Ishikawa (cell line): ENCODE results near the gene CYP4F22.

Experiments
- CEBPB ChIP-seq: IDR thresholded peaks from 2 replicates; pipeline ENCODE4 v1.6.1; 2012
- CREB1 ChIP-seq: IDR thresholded peaks from 2 replicates; pipeline ENCODE4 v1.6.1; 2012; ENCODE audit warnings: low read depth
- EGR1 ChIP-seq: IDR thresholded peaks from 2 replicates; pipeline ENCODE4 v1.6.1; 2012
- EP300 ChIP-seq: IDR thresholded peaks from 2 replicates; pipeline ENCODE4 v1.6.1; 2012; ENCODE audit warnings: borderline replicate concordance
- FOXM1 ChIP-seq: IDR thresholded peaks from 2 replicates; pipeline ENCODE4 v1.6.1; 2012; ENCODE audit warnings: low read depth, borderline replicate concordance
- MAX ChIP-seq: IDR thresholded peaks from 2 replicates; pipeline ENCODE4 v1.6.1; 2012
- NFIC ChIP-seq: IDR thresholded peaks from 2 replicates; pipeline ENCODE4 v1.6.1; 2012
- RAD21 ChIP-seq: IDR thresholded peaks from 2 replicates; pipeline ENCODE4 v1.6.1; 2012; ENCODE audit warnings: low read depth
- REST ChIP-seq: IDR thresholded peaks from 2 replicates; pipeline ENCODE4 v1.6.1; 2012; ENCODE audit warnings: low read depth, mild to moderate bottlenecking
- TAF1 ChIP-seq: IDR thresholded peaks from 2 replicates; pipeline ENCODE4 v1.6.1; 2012; ENCODE audit warnings: low read depth, mild to moderate bottlenecking
- TCF12 ChIP-seq: IDR thresholded peaks from 2 replicates; pipeline ENCODE4 v1.6.1; 2012; ENCODE audit warnings: low read depth
- TEAD4 ChIP-seq: IDR thresholded peaks from 2 replicates; pipeline ENCODE4 v1.6.1; 2012
- USF1 ChIP-seq: IDR thresholded peaks from 2 replicates; pipeline ENCODE4 v1.6.1; 2012
- ZBTB7A ChIP-seq: IDR thresholded peaks from 2 replicates; pipeline ENCODE4 v1.6.1; 2012; ENCODE audit warnings: low read depth

GRCh38 chr19:15570420-15570819 lies 62.1 kb downstream of the CYP4F22 start:
- TF ChIP-seq CREB1 (no peak), TCF12 (no peak), TAF1 (no peak), REST (no peak), CEBPB (no peak), ZBTB7A (no peak), RAD21 (no peak), NFIC (no peak), EP300 (no peak), USF1 (no peak), EGR1 (no peak), TEAD4 (no peak), MAX (no peak), FOXM1 (no peak)
